GM19238 (cell line): ENCODE measurements around the gene PSME4.
"Not testable (repeated sequence)": the region's sequence is repeated elsewhere in the genome, so short reads cannot be mapped to it uniquely, and the experiment has no call there.

Source experiments
- DNase-seq: peaks from one replicate; pipeline ENCODE4 v3.0.0; 2011; ENCODE audit warnings: low spot score; ENCODE audit not compliant: insufficient read length

PSME4 gene

DNA sequence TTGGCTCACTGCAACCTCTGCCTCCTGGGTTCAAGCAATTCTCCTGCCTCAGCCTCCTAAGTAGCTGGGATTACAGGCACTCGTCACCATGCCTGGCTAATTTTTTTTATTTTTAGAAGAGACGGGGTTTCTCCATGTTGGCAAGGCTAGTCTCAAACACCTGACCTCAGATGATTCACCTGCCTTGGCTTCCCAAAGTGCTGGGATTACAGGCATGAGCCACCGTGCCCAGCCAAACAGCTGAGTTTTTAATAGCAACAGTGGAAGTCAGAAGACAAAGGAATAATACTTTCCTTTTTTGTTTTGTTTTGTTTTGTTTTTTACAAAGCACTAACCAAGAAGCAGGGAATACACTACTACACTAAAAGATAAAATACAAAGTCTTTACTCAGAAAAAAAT is 127.9 kb downstream of the PSME4 start:
- no peak for DNase-seq

DNA sequence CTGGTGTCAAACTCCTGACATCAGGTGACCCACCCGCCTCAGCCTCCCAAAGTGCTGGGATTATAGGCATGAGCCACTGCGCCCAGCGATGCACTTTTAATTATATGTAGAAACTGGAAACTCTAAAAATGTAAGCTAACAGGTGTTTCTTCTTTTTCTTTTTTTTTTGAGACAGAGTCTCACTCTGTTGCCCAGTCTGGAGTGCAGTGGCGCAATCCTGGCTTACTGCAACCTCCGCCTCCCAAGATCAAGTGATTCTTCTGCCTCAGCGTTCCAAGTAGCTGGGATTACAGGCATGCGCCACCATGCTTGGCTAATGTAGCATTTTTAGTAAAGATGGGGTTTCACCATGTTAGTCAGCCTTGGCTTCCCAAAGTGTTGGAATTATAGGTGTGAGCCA is 129.1 kb downstream of the PSME4 start:
- DNase-seq, result not testable (repeated sequence)

DNA sequence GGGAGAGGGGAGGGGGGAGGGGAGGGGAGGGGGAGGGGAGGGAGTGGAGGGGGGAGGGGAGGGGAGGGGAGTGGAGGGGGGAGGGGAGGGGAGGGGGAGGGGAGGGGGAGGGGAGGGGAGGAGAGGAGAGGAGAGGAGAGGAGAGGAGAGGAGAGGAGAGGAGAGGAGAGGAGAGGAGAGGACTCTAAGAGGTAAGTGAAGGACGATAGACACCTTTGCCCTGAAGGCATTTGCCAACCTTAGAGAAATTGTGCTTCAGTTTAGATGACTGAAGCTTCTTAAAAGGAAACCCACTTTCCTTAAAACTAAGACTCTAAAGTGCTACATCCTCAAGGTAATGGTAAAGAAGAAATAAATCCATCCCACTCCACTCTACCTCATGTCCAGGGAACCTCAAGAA is 130.2 kb downstream of the PSME4 start:
- no peak for DNase-seq

DNA sequence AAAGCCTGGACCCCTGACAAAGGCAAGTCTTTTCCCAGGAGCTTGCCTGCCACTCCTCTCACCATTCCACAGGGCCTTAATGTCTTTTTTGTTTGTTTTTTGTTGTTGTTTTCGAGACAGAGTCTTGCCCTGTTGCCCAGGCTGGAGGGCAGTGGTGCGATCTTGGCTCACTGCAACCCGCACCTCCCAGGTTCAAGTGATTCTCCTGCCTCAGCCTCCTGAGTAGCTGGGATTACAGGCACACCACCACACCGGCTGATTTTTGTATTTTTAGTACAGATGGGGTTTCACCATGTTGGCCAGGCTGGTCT is 140.9 kb downstream of the PSME4 start:
- DNase-seq, result not testable (repeated sequence)

DNA sequence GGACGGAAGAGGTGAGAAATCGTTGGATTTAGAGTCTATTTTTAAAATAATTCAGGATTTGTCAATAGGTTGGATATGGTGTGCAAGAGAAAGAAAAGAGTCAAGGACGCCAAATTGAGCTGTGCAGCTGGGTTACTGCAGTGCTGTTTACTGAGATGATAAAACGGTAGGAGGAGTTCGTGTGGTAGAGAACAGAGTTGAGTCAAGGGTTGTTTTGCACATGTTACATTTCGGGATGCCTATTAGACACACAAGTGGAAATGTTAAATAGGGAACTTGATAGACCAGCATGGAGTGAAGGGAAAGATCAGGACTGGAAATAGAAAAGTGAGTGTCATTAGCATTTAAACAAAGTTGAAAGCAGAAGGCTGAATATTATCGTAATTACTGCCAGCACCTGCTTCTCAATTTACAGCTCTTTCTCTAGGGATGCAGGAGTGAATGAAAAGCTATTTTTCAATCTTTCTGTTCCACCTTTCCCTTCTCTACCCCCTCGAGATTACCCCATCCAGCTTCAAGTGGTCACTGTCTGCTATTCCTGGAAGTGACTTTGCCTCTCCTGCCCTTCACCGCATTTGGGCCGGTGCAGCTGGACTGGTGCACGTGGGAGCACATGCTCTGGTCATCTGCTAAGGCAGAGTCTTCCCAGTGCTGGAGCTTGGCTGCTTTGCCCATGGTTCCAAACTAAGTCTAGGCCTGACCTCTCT is 141.4 kb downstream of the PSME4 start:
- no peak for DNase-seq

DNA sequence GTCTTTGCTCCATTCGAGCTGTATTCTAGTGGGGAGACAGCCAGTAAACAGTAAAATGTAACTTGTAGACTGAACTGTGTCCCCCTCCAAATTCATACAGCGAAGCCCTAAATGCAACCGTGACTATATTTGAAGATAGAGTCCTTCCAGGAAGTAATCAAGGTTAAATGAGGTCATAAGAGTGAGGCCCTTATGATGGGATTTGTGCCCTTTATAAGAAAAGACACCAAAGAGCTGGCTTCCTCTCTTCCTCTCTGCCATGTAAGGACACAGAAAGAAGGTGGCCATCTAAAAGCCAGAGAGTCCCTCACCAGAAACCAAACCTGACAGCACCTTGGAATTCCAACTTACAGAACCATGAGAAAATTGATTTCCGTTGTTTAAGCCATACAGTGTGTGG is 142.5 kb downstream of the PSME4 start:
- DNase-seq, result no peak

DNA sequence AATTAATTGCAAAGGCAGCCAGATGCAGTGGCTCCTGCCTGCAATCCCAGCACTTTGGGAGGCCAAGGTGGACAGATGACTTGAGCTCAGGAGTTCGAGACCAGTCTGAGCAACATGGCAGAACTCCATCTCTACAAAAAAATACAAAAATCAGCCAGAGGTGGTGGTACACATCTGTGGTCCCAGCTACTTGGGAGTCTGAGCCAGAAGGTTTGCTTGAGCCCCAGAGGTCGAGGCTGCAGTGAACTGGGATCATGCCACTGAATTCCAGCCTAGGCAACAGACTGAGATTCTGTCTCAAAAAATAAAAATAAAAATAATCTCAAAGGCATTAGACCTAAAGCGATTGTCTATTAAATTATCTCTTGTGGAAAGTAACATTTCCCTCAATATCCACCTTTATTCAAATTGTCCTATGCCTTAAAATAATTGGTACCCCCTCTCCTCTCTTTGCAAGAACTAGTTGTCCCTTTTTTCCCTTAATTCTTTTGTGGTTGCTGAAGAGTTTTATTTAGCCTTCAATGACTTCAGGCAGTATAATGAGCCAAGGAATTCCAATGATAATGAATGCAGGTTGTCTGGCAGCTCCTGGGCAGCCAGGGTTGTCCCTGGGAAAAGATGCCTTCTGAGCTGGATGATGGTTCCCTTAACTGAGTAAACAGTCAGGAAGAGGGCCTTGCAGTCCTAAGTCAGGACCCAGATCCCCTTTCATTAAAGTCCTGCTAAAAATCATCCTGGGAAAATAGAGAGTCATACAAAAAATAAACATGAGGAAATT is 143.2 kb downstream of the PSME4 start:
- DNase-seq, result no peak

DNA sequence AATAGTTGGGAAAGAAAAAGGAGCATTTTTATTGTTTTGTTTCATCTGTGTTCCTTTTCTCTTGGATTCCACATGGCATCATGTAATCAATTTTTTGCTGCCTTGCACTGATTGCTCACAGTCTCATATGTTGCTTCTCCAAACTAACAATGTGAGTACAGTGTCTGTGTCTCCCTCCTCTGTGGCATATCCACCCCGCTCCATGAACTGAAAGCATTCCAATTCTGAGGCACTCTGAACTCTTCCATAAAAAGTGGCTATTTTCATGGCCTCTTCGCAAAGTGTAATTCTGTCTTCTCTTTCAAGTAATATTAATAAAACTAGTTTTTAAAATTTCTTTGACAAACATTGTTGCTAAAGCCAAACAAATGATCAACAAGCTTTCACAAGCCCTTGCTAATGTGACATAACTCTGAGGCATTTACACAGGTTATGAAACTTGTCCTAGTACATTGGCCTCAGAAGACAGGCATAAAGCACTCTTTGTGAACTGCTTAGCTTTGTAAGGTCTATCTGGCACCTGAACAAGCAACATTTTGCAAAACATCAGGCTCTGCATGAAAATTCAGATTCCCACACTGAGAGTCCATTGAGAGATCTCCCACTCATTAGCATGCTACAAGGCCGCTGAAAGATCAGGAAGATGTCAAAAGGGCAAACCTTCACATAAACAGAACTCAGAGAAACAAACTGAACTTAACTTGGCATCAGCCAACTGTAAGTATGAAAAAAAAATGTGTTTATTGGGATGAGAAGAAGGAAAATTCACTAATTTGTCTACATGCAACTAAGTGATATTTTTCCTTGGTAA is 144.0 kb downstream of the PSME4 start:
- no peak for DNase-seq

DNA sequence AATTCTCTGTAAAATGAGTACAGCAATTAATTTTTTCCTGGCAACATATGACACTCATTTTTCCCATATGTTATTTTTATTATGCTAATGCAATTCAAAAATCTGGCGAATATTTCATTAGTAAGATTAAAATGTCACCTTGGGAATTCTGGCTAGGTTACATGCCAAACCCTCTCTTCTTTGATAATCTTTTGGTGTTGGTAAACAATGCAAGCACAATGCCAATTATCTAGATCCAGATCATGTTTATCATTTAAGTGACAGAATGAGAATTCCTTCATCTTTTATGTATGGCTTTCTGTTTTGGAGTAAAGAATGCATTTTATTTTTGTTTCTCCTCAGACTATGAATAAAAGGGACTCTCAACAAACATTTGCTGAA is 144.8 kb downstream of the PSME4 start:
- no peak for DNase-seq

DNA sequence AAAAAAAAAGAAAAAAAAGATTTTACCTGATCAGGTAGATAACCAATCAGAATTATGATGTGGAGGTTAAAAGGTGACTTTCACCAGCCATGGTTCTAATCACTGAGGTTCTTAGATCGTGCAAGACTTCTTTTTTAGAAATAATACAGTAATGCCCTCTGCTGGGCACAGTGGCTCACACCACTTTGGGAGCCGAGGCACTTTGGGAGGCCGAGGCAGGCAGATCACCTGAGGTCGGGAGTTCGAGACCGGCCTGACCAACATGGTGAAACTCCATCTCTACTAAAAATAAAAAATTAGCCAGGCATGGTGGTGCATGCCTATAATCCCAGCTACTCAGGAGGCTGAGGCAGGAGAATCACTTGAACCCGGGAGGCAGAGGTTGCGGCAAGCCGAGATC is 147.2 kb downstream of the PSME4 start:
- not testable (repeated sequence) for DNase-seq

DNA sequence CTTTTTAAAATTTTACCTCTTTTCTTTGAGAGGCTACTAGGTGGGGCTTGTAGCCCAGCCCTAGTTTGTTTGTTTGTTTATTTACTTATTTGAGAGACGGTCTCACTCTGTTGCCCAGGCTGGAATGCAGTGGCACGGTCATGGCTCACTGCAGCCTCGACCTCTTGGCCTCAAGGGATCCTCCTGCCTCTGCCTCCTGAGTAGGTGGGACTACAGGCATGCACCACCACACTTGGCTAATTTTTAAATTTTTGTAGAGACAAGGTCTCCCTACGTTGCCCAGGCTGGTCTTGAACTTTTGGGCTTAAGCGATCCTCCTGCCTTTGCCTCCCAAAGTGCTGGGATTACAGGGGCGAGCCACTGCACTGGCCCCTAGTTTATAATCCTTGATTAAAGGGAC is 149.0 kb downstream of the PSME4 start:
- DNase-seq, result no peak

DNA sequence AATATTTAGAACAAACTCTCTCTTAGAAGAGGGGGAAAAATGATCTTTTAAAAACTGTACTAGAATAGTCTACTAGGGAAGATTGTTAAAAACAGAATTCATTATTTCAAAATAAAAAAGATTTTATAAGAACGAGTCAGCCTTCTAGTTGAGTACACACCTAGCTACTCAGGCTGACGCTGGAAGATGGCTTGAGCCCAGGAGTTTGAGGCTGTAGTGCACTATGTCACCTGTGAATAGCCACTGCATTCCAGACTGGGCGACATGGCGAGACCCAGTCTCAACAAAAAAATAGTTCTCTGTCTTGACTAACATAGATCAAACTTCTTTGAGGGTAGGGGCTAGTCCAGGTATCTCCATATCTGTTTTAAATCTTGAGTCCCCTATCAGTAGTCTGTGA is 150.1 kb downstream of the PSME4 start:
- DNase-seq, result no peak

DNA sequence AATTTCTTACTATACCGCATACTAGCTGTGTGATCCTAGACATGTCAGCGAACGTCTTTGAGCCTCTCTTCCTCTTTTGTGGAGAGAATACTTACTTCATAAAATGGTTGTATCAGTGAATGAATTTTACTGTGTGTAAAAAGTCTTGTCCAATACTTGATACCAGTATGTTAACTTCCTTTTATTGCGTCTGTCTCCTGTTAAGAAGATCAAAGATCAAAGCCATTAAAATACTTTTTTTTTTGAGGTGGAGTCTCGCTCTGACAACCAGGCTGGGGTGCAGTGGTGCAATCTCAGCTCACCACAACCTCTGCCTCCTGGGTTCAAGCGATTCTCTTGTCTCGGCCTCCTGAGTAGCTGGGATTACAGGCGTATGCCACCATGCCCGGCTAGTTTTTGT is 150.7 kb downstream of the PSME4 start:
- no peak for DNase-seq

DNA sequence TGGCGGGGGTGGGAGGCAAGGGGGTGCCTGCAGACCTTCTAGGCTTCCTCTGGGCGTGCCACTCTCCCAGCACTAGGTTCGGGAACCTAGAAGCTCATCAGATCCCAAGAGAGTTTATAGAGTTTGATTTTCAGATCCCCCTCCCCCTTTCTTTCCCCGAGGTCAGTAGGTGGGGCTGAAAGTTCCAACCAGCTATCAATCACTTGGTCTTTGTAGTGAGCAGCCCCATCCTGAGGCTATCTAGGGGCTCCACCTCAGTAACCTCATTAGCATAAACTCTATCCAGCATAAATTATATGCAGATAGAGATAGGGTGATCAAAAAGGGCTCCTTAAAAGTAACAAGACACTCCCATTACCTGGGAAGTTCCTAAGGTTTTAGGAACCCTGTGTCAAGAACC is 151.2 kb downstream of the PSME4 start:
- no peak for DNase-seq

DNA sequence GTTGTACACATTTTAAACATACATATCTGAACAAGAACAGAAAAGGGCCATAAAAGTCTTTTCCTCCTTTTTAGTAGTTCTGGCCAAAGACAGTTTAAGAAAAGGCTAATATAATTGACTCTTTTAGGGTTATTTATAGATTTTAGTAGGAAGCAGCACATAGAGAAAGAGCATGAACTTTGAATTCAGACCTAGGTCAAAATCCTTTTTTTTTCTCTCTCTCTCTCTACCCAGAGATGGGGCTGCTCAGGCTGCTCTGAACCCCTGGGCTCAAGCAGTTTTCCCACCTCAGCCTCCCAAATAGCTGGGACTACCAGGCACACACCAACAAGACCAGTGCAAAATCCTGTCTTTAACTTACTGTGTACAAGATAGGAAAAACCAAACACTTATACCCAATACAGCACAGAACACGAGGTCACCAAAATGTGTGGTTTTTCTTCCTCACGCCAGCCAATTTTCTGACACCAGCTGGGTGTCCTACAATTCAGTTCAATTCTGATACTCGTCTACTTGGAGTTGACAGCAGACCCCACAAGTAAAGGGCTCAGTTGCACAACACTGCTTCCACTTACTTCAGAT is 151.8 kb downstream of the PSME4 start:
- no peak for DNase-seq
